Esophagus (tissue), 2 donors: ENCODE measurements around the gene MYO3B. TPM values are rescaled to one million over a fixed set of nuclear protein-coding genes. Genes with fewer than 3 reads are reported as not detected.

Source experiments
- H3K27ac ChIP-seq, 2 donors: one replicate each; pipeline ENCODE4 v1.5.1; 2013; ENCODE audit warnings: low read depth in 2 of 2, mild to moderate bottlenecking in 2 of 2, inconsistent platforms in 1 of 2, low read length in 1 of 2, moderate library complexity in 1 of 2
- H3K27me3 ChIP-seq, 2 donors: one replicate each; pipeline ENCODE4 v1.6.1; 2013; ENCODE audit warnings: low read length in 2 of 2, control low read depth in 1 of 2, mild to moderate bottlenecking in 1 of 2; ENCODE audit not compliant: insufficient read depth in 2 of 2, control insufficient read depth in 1 of 2
- H3K36me3 ChIP-seq, 2 donors: one replicate each; pipeline ENCODE4 v1.6.1; 2013; ENCODE audit warnings: low read length in 1 of 2; ENCODE audit not compliant: control insufficient read depth in 2 of 2, insufficient read depth in 2 of 2
- H3K4me1 ChIP-seq, 2 donors: one replicate each; pipeline ENCODE4 v1.6.1; 2013; ENCODE audit warnings: low read length in 1 of 2; ENCODE audit not compliant: control insufficient read depth in 2 of 2, insufficient read depth in 2 of 2
- H3K4me3 ChIP-seq, 2 donors: one replicate each; pipeline ENCODE4 v1.5.1; 2013; ENCODE audit warnings: low read length in 2 of 2, mild to moderate bottlenecking in 2 of 2, low read depth in 1 of 2, moderate library complexity in 1 of 2
- H3K9me3 ChIP-seq, 2 donors: one replicate each; pipeline ENCODE4 v1.6.1; 2013; ENCODE audit warnings: mild to moderate bottlenecking in 2 of 2, low read depth in 1 of 2, low read length in 1 of 2, moderate library complexity in 1 of 2; ENCODE audit not compliant: control insufficient read depth in 2 of 2, insufficient read depth in 1 of 2
- WGBS, 2 donors: extraction: QIAGEN DNeasy Blood & Tissue Kit; methylation state at CpG; one replicate each; pipeline ENCODE4 v1.1.7; 2013; 5-methylcytosine and 5-hydroxymethylcytosine counted together
- polyA plus RNA-seq, 2 donors: library from polyadenylated mRNA; stranded (reverse); fragments of 200-250 nt; gene quantifications; one replicate each; pipeline ENCODE4 v1.2.3, GENCODE V29; 2013
- donor health status: healthy with polysubstance abuse.
- donor health status: Bipolar disorder and iron deficiency.

The MYO3B gene
- polyA plus RNA-seq, 2 donors: 0.08 to 0.11 TPM

GRCh38 chr2:170145675-170146432, 32.1 kb upstream of the MYO3B start:
- H3K9me3 ChIP-seq: no peaks in the 10 kb centered on the region
- H3K36me3 ChIP-seq: no peaks in the 10 kb centered on the region
- H3K4me3 ChIP-seq: no peak overlapping the region
- H3K27ac ChIP-seq: no peak overlapping the region
- 65 to 69% methylated on average over 7 of the region's 7 CpGs for WGBS, 2 donors
- H3K27me3 ChIP-seq: no peaks in the 10 kb centered on the region
- no peaks in the 10 kb centered on the region for H3K4me1 ChIP-seq

- Histone ChIP-seq H3K4me3 (no peak overlapping the region), H3K27ac (no peak overlapping the region), H3K36me3 (no peaks in the 10 kb centered on the region), H3K27me3 (no peaks in the 10 kb centered on the region), H3K4me1 (no peaks in the 10 kb centered on the region), H3K9me3 (no peaks in the 10 kb centered on the region)
- WGBS, 2 donors: 75 to 79% methylated on average over 4 of the region's 4 CpGs
Observed at GRCh38 chr2:170146784-170147183, 31.2 kb upstream of the MYO3B start.

- H3K27ac ChIP-seq: no peak overlapping the region
- H3K27me3 ChIP-seq: no peaks in the 10 kb centered on the region
- H3K4me3 ChIP-seq: no peak overlapping the region
- H3K4me1 ChIP-seq: no peaks in the 10 kb centered on the region
- H3K36me3 ChIP-seq: no peaks in the 10 kb centered on the region
- 56 to 58% methylated on average over 3 of the region's 3 CpGs for WGBS, 2 donors
- H3K9me3 ChIP-seq: peaks cover 0 to 4% of the 10 kb centered on the region in 2 donors
Observed at GRCh38 chr2:170147576-170147975, 30.4 kb upstream of the MYO3B start.

- H3K4me1 ChIP-seq: no peaks in the 10 kb centered on the region
- H3K27me3 ChIP-seq: no peaks in the 10 kb centered on the region
- peaks cover 0 to 4% of the 10 kb centered on the region in 2 donors for H3K9me3 ChIP-seq
- H3K4me3 ChIP-seq: no peak overlapping the region
- H3K36me3 ChIP-seq: no peaks in the 10 kb centered on the region
- no peak overlapping the region for H3K27ac ChIP-seq
Observed at GRCh38 chr2:170148161-170148560, 29.8 kb upstream of the MYO3B start.

- Histone ChIP-seq H3K4me1 (no peaks in the 10 kb centered on the region), H3K4me3 (no peak overlapping the region), H3K27me3 (no peaks in the 10 kb centered on the region), H3K36me3 (no peaks in the 10 kb centered on the region), H3K9me3 (peaks cover 0 to 4% of the 10 kb centered on the region in 2 donors), H3K27ac (no peak overlapping the region)
- WGBS, 2 donors: 92 to 96% methylated on average over 1 of the region's 1 CpG
Observed at GRCh38 chr2:170152421-170152820, 25.5 kb upstream of the MYO3B start.

GRCh38 chr2:170155022-170155722, 22.8 kb upstream of the MYO3B start:
- WGBS, 2 donors: 30 to 32% methylated on average over 8 of the region's 8 CpGs

GRCh38 chr2:170155723-170156253, 22.2 kb upstream of the MYO3B start:
- no peaks in the 10 kb centered on the region for H3K27me3 ChIP-seq
- H3K9me3 ChIP-seq: peaks cover 0 to 4% of the 10 kb centered on the region in 2 donors
- WGBS, 2 donors: 65 to 67% methylated on average over 7 of the region's 7 CpGs
- no peaks in the 10 kb centered on the region for H3K36me3 ChIP-seq
- H3K27ac ChIP-seq: no peak overlapping the region
- H3K4me1 ChIP-seq: peaks cover 0 to 2% of the 10 kb centered on the region in 2 donors
- H3K4me3 ChIP-seq: no peak overlapping the region

More at GRCh38 chr2:170155022-170155722, 22.8 kb upstream of the MYO3B start:
- Histone ChIP-seq H3K4me1 (peaks cover 0 to 2% of the 10 kb centered on the region in 2 donors), H3K4me3 (no peak overlapping the region), H3K27me3 (no peaks in the 10 kb centered on the region), H3K27ac (no peak overlapping the region), H3K36me3 (no peaks in the 10 kb centered on the region), H3K9me3 (peaks cover 0 to 4% of the 10 kb centered on the region in 2 donors)

GRCh38 chr2:170156592-170156991, 21.4 kb upstream of the MYO3B start:
- WGBS, 2 donors: 84 to 89% methylated on average over 3 of the region's 3 CpGs
- Histone ChIP-seq H3K27me3 (no peaks in the 10 kb centered on the region), H3K4me1 (peaks cover 0 to 2% of the 10 kb centered on the region in 2 donors), H3K9me3 (peaks cover 0 to 4% of the 10 kb centered on the region in 2 donors), H3K27ac (no peak overlapping the region), H3K36me3 (no peaks in the 10 kb centered on the region), H3K4me3 (no peak overlapping the region)

GRCh38 chr2:170157025-170157684, 20.8 kb upstream of the MYO3B start:
- Histone ChIP-seq H3K4me1 (peaks cover 0 to 2% of the 10 kb centered on the region in 2 donors), H3K36me3 (no peaks in the 10 kb centered on the region), H3K9me3 (peaks cover 0 to 3% of the 10 kb centered on the region in 2 donors), H3K4me3 (no peak overlapping the region), H3K27ac (no peak overlapping the region), H3K27me3 (no peaks in the 10 kb centered on the region)
- WGBS, 2 donors: 51 to 57% methylated on average over 3 of the region's 3 CpGs
